ENCODE results near the gene OTX1. TPM values are rescaled to one million over a fixed set of nuclear protein-coding genes. Genes with fewer than 3 reads are reported as not detected.

Gene OTX1
- total and polyA plus RNA-seq, 2 donors (not counting 1 experiment from before 2014, with no cell fraction given) = 0.17 TPM; not detected in 1

- Histone ChIP-seq H3K36me3 (ENCODE audit: control insufficient read depth, insufficient read depth, low read length) (no peaks in the 10 kb centered on the region), H3K9ac (ENCODE audit: insufficient read depth, low read length) (no peak overlapping the region), H3K27ac (ENCODE audit: insufficient read depth, low read length) (no peak overlapping the region), H3K4me2 (ENCODE audit: extremely low read depth, insufficient read depth, low read length) (no peak overlapping the region), H3K27me3 (ENCODE audit: control insufficient read depth, insufficient read depth, low read length) (no peaks in the 10 kb centered on the region), H3K4me3 (replicated peaks in 1 of 4; ENCODE audit: control extremely low read depth in 1 of 4, insufficient read depth in 1 of 4, low read depth in 3 of 4, low read length in 4 of 4) (no peak overlapping the region), H3K9me3 (ENCODE audit: control insufficient read depth, insufficient read depth, low read depth, low read length) (no peaks in the 10 kb centered on the region), H3K4me1 (ENCODE audit: control insufficient read depth, extremely low read depth, insufficient read depth, low read length) (no peaks in the 10 kb centered on the region), H2AFZ (ENCODE audit: low read length) (no peak overlapping the region), H3K79me2 (ENCODE audit: control insufficient read depth, insufficient read depth, low read length) (no peaks in the 10 kb centered on the region), H4K20me1 (ENCODE audit: control insufficient read depth, extremely low read depth, insufficient read depth, low read length) (no peaks in the 10 kb centered on the region)
- no peak for DNase-seq (ENCODE audit: low read depth in 2 of 2)
- TF ChIP-seq EZH2 (IDR thresholded peaks at IDR 0.05; ENCODE audit: low read length, missing control alignments) (no peak), CTCF (conservative IDR thresholded peaks at IDR 0.05 in 1 of 2, IDR thresholded peaks at IDR 0.05 in 1 of 2; ENCODE audit: low read depth in 1 of 2, low read length in 2 of 2) (no peak)
Measured at GRCh38 chr2:63092401-63092800, 41.8 kb downstream of the OTX1 start.

GRCh38 chr2:63092857-63093256 is 42.2 kb downstream of the OTX1 start:
- TF ChIP-seq EZH2 (IDR thresholded peaks at IDR 0.05; ENCODE audit: low read length, missing control alignments) (no peak), CTCF (conservative IDR thresholded peaks at IDR 0.05 in 1 of 2, IDR thresholded peaks at IDR 0.05 in 1 of 2; ENCODE audit: low read depth in 1 of 2, low read length in 2 of 2) (no peak)
- Histone ChIP-seq H4K20me1 (ENCODE audit: control insufficient read depth, extremely low read depth, insufficient read depth, low read length) (no peaks in the 10 kb centered on the region), H3K79me2 (ENCODE audit: control insufficient read depth, insufficient read depth, low read length) (no peaks in the 10 kb centered on the region)

DNA sequence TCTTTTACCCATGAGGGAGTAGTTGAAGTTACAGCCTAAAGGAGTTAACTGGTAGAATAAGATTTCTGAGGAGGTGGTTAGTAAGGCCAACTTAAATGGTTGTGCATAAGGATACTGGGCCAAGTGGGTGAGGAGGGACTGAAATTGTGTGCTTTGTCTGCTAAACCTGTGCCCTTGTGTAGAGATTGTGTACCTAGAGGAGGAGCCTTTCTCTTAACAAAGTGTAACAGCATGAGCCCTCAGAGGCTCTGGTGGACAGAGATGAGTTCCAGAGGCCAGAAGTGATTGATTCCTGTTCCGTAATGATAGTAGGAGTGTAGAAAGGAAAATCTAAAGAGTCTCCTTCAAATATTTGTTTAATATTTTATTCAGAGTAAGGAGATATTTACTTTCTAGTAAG is 42.9 kb downstream of the OTX1 start:
- no peaks in the 10 kb centered on the region for H3K4me1 ChIP-seq (ENCODE audit: control insufficient read depth, extremely low read depth, insufficient read depth, low read length)

More at GRCh38 chr2:63092857-63093256, 42.2 kb downstream of the OTX1 start:
- Histone ChIP-seq H3K27me3 (ENCODE audit: control insufficient read depth, insufficient read depth, low read length) (no peaks in the 10 kb centered on the region), H3K9me3 (ENCODE audit: control insufficient read depth, insufficient read depth, low read depth, low read length) (no peaks in the 10 kb centered on the region), H2AFZ (ENCODE audit: low read length) (no peak overlapping the region), H3K36me3 (ENCODE audit: control insufficient read depth, insufficient read depth, low read length) (no peaks in the 10 kb centered on the region), H3K9ac (ENCODE audit: insufficient read depth, low read length) (no peak overlapping the region), H3K4me2 (ENCODE audit: extremely low read depth, insufficient read depth, low read length) (no peak overlapping the region), H3K27ac (ENCODE audit: insufficient read depth, low read length) (no peak overlapping the region), H3K4me3 (replicated peaks in 1 of 4; ENCODE audit: control extremely low read depth in 1 of 4, insufficient read depth in 1 of 4, low read depth in 3 of 4, low read length in 4 of 4) (no peak overlapping the region), H3K4me1 (ENCODE audit: control insufficient read depth, extremely low read depth, insufficient read depth, low read length) (no peaks in the 10 kb centered on the region)
- no peak for DNase-seq (ENCODE audit: low read depth in 2 of 2)

More for the DNA sequence above, 42.9 kb downstream of the OTX1 start:
- H4K20me1 ChIP-seq (ENCODE audit: control insufficient read depth, extremely low read depth, insufficient read depth, low read length) = no peaks in the 10 kb centered on the region
- H3K4me2 ChIP-seq (ENCODE audit: extremely low read depth, insufficient read depth, low read length) = no peak overlapping the region
- TF ChIP-seq CTCF (conservative IDR thresholded peaks at IDR 0.05 in 1 of 2, IDR thresholded peaks at IDR 0.05 in 1 of 2; ENCODE audit: low read depth in 1 of 2, low read length in 2 of 2) = no peak
- H3K36me3 ChIP-seq (ENCODE audit: control insufficient read depth, insufficient read depth, low read length) = no peaks in the 10 kb centered on the region
- H3K4me3 ChIP-seq (replicated peaks in 1 of 4; ENCODE audit: control extremely low read depth in 1 of 4, insufficient read depth in 1 of 4, low read depth in 3 of 4, low read length in 4 of 4) = no peak overlapping the region
- no peak overlapping the region for H3K27ac ChIP-seq (ENCODE audit: insufficient read depth, low read length)
- no peak overlapping the region for H2AFZ ChIP-seq (ENCODE audit: low read length)
- no peak overlapping the region for H3K9ac ChIP-seq (ENCODE audit: insufficient read depth, low read length)
- DNase-seq (ENCODE audit: low read depth in 2 of 2) = no peak
- H3K79me2 ChIP-seq (ENCODE audit: control insufficient read depth, insufficient read depth, low read length) = no peaks in the 10 kb centered on the region
- H3K9me3 ChIP-seq (ENCODE audit: control insufficient read depth, insufficient read depth, low read depth, low read length) = no peaks in the 10 kb centered on the region
- H3K27me3 ChIP-seq (ENCODE audit: control insufficient read depth, insufficient read depth, low read length) = no peaks in the 10 kb centered on the region

All from fibroblast of lung (primary cell).